ENCODE results near the gene FAM184B. TPM values are rescaled to one million over a fixed set of nuclear protein-coding genes. Genes with fewer than 3 reads are reported as not detected.
"Not testable (repeated sequence)": the region's sequence is repeated elsewhere in the genome, so short reads cannot be mapped to it uniquely, and the experiment has no call there.

Gene FAM184B
- total RNA-seq, 2 donors from 2014 or later, result not detected

GRCh38 chr4:17726911-17727310 is 54.5 kb downstream of the FAM184B start:
- Mint-ChIP-seq H3K27me3 (ENCODE audit: low read depth) (peaks cover 11% of the 10 kb centered on the region), H3K27ac (no peak overlapping the region)

GRCh38 chr4:17723648-17724047 is 57.8 kb downstream of the FAM184B start:
- peaks cover 11% of the 10 kb centered on the region for H3K27me3 Mint-ChIP-seq (ENCODE audit: low read depth)
- no peaks in the 10 kb centered on the region for H3K4me1 Mint-ChIP-seq (ENCODE audit: low read depth)
- ATAC-seq (replicated peaks in 1 of 2) (no peak), DNase-seq (no peak)
- H3K36me3 Mint-ChIP-seq (ENCODE audit: insufficient read depth in 2 of 2), result peaks cover 0 to 4% of the 10 kb centered on the region in 2 donors
- H3K9me3 Mint-ChIP-seq, result peaks cover 2 to 3% of the 10 kb centered on the region in 2 donors
- no peak overlapping the region for H3K4me3 Mint-ChIP-seq
- H3K27ac Mint-ChIP-seq, result no peak overlapping the region

More at GRCh38 chr4:17726911-17727310, 54.5 kb downstream of the FAM184B start:
- Mint-ChIP-seq H3K9me3 (peaks cover 2 to 3% of the 10 kb centered on the region in 2 donors), H3K4me3 (no peak overlapping the region), H3K4me1 (ENCODE audit: low read depth) (no peaks in the 10 kb centered on the region), H3K36me3 (ENCODE audit: insufficient read depth in 2 of 2) (peaks cover 2 to 7% of the 10 kb centered on the region in 2 donors)
- no peak for ATAC-seq (replicated peaks in 1 of 2)
- DNase-seq, result no peak

- ATAC-seq (replicated peaks in 1 of 2), result no peak
- Mint-ChIP-seq H3K36me3 (ENCODE audit: insufficient read depth in 2 of 2) (peaks cover 0 to under 1% of the 10 kb centered on the region in 2 donors), H3K27ac (no peak overlapping the region), H3K9me3 (peaks cover 0 to under 1% of the 10 kb centered on the region in 2 donors), H3K4me3 (no peak overlapping the region), H3K4me1 (ENCODE audit: low read depth) (no peaks in the 10 kb centered on the region), H3K27me3 (ENCODE audit: low read depth) (peaks cover 7% of the 10 kb centered on the region)
- DNase-seq, result no peak
Observed at GRCh38 chr4:17722356-17722700, 59.1 kb downstream of the FAM184B start.

- ATAC-seq (replicated peaks in 1 of 2) (no peak), DNase-seq (no peak)
- Mint-ChIP-seq H3K36me3 (ENCODE audit: insufficient read depth in 2 of 2) (no peaks in the 10 kb centered on the region), H3K9me3 (no peaks in the 10 kb centered on the region), H3K4me1 (ENCODE audit: low read depth) (no peaks in the 10 kb centered on the region), H3K4me3 (no peak overlapping the region), H3K27me3 (ENCODE audit: low read depth) (peaks cover 1% of the 10 kb centered on the region), H3K27ac (no peak overlapping the region)
Observed at GRCh38 chr4:17721496-17722355, 59.7 kb downstream of the FAM184B start.

GRCh38 chr4:17719106-17719505 is 62.3 kb downstream of the FAM184B start:
- DNase-seq (no peak), ATAC-seq (replicated peaks in 1 of 2) (no peak)
- Mint-ChIP-seq H3K27ac (no peak overlapping the region), H3K4me1 (ENCODE audit: low read depth) (no peaks in the 10 kb centered on the region), H3K9me3 (no peaks in the 10 kb centered on the region), H3K27me3 (ENCODE audit: low read depth) (no peaks in the 10 kb centered on the region), H3K4me3 (no peak overlapping the region), H3K36me3 (ENCODE audit: insufficient read depth in 2 of 2) (no peaks in the 10 kb centered on the region)

GRCh38 chr4:17718471-17718870 is 63.0 kb downstream of the FAM184B start:
- Mint-ChIP-seq H3K27me3 (ENCODE audit: low read depth) (no peaks in the 10 kb centered on the region), H3K4me3 (no peak overlapping the region), H3K4me1 (ENCODE audit: low read depth) (no peaks in the 10 kb centered on the region), H3K9me3 (no peaks in the 10 kb centered on the region), H3K36me3 (ENCODE audit: insufficient read depth in 2 of 2) (no peaks in the 10 kb centered on the region), H3K27ac (no peak overlapping the region)
- DNase-seq (no peak), ATAC-seq (replicated peaks in 1 of 2) (no peak)

- DNase-seq (no peak), ATAC-seq (replicated peaks in 1 of 2) (no peak)
- Mint-ChIP-seq H3K9me3 (no peaks in the 10 kb centered on the region), H3K36me3 (ENCODE audit: insufficient read depth in 2 of 2) (no peaks in the 10 kb centered on the region), H3K4me1 (ENCODE audit: low read depth) (no peaks in the 10 kb centered on the region), H3K4me3 (no peak overlapping the region), H3K27ac (no peak overlapping the region), H3K27me3 (ENCODE audit: low read depth) (no peaks in the 10 kb centered on the region)
Observed at GRCh38 chr4:17717301-17717700, 64.1 kb downstream of the FAM184B start.

GRCh38 chr4:17715511-17715910 is 65.9 kb downstream of the FAM184B start:
- H3K36me3 Mint-ChIP-seq (ENCODE audit: insufficient read depth in 2 of 2), result no peaks in the 10 kb centered on the region
- no peaks in the 10 kb centered on the region for H3K4me1 Mint-ChIP-seq (ENCODE audit: low read depth)
- DNase-seq (no peak), ATAC-seq (replicated peaks in 1 of 2) (no peak)
- H3K9me3 Mint-ChIP-seq, result no peaks in the 10 kb centered on the region
- H3K27ac Mint-ChIP-seq, result no peak overlapping the region
- peaks cover 4% of the 10 kb centered on the region for H3K27me3 Mint-ChIP-seq (ENCODE audit: low read depth)
- H3K4me3 Mint-ChIP-seq, result no peak overlapping the region

- H3K27ac Mint-ChIP-seq, result no peak overlapping the region
- H3K4me1 Mint-ChIP-seq (ENCODE audit: low read depth), result no peaks in the 10 kb centered on the region
- no peaks in the 10 kb centered on the region for H3K9me3 Mint-ChIP-seq
- peaks cover 6% of the 10 kb centered on the region for H3K27me3 Mint-ChIP-seq (ENCODE audit: low read depth)
- H3K36me3 Mint-ChIP-seq (ENCODE audit: insufficient read depth in 2 of 2), result no peaks in the 10 kb centered on the region
- ATAC-seq (replicated peaks in 1 of 2), result no peak
- no peak for DNase-seq
- no peak overlapping the region for H3K4me3 Mint-ChIP-seq
Observed at GRCh38 chr4:17713779-17714178, 67.6 kb downstream of the FAM184B start.

- H3K9me3 Mint-ChIP-seq, result no peaks in the 10 kb centered on the region
- no peaks in the 10 kb centered on the region for H3K36me3 Mint-ChIP-seq (ENCODE audit: insufficient read depth in 2 of 2)
- H3K4me1 Mint-ChIP-seq (ENCODE audit: low read depth), result no peaks in the 10 kb centered on the region
- no peak for DNase-seq
- H3K27me3 Mint-ChIP-seq (ENCODE audit: low read depth), result peaks cover 6% of the 10 kb centered on the region
- no peak overlapping the region for H3K27ac Mint-ChIP-seq
- no peak for ATAC-seq (replicated peaks in 1 of 2)
- no peak overlapping the region for H3K4me3 Mint-ChIP-seq
Observed at GRCh38 chr4:17712166-17712565, 69.3 kb downstream of the FAM184B start.

GRCh38 chr4:17711206-17711605 is 70.2 kb downstream of the FAM184B start:
- H3K36me3 Mint-ChIP-seq (ENCODE audit: insufficient read depth in 2 of 2); H3K27me3 Mint-ChIP-seq (ENCODE audit: low read depth); H3K4me1 Mint-ChIP-seq (ENCODE audit: low read depth); DNase-seq; H3K4me3 Mint-ChIP-seq; H3K27ac Mint-ChIP-seq; ATAC-seq (replicated peaks in 1 of 2); H3K9me3 Mint-ChIP-seq: not testable (repeated sequence)

- Mint-ChIP-seq H3K4me1 (ENCODE audit: low read depth) (no peaks in the 10 kb centered on the region), H3K27ac (no peak overlapping the region), H3K9me3 (no peaks in the 10 kb centered on the region), H3K27me3 (ENCODE audit: low read depth) (peaks cover 6% of the 10 kb centered on the region), H3K4me3 (no peak overlapping the region), H3K36me3 (ENCODE audit: insufficient read depth in 2 of 2) (no peaks in the 10 kb centered on the region)
- no peak for ATAC-seq (replicated peaks in 1 of 2)
- DNase-seq, result no peak
Observed at GRCh38 chr4:17709763-17710068, 71.7 kb downstream of the FAM184B start.

GRCh38 chr4:17708992-17709762 is 72.2 kb downstream of the FAM184B start:
- Mint-ChIP-seq H3K4me1 (ENCODE audit: low read depth) (no peaks in the 10 kb centered on the region), H3K9me3 (no peaks in the 10 kb centered on the region), H3K27me3 (ENCODE audit: low read depth) (peaks cover 6% of the 10 kb centered on the region), H3K27ac (no peak overlapping the region), H3K4me3 (no peak overlapping the region), H3K36me3 (ENCODE audit: insufficient read depth in 2 of 2) (no peaks in the 10 kb centered on the region)
- no peak for ATAC-seq (replicated peaks in 1 of 2)
- DNase-seq, result no peak
